ENCODE measurements around the gene KLHDC8A. TPM values are rescaled to one million over a fixed set of nuclear protein-coding genes. Genes with fewer than 3 reads are reported as not detected.
A peak's percentile ranks its signal among the peaks of the same experiment; 100 is the strongest.

Gene KLHDC8A
- total and polyA plus RNA-seq, 2 of the 13 experiments (the other 11 are each of a cell fraction or from before 2014, with no cell fraction given) = not detected

DNA sequence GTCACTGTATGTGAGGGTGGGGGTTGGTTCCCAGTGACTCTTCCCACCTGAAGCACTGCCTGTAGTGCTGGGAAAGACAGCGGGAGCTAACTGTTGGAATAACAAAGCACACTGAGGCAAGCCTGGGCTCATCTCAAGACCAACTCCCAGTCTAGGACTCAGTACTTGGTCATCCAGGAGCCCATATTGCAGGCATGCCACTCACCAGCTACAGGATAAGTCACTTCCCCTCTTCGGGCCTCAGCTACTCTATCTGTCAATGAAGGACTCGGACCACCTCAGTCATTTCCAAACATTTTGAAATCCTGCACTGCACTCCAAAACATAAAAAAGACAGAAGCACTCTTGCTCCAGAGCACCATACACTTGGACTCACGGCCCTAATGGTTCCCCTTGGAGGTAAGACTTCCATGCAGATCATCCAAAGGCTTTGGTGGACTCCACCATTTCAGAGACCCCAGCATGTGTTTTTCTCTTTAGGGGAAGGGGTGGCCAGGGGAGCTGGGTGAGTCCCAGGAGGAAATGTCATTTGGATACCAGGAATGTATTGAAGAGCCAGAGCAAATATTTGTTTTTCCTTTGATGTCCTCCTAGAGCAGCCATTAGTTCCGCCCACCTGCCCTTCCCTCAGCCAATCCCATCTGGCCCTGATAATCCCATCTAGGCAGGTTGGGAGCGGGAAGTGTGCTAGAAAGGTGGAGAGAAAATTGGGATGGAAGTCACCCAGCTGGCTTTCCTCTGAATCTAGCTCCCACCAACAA, 38.3 kb downstream of the KLHDC8A start (continued):
- no peak for TF ChIP-seq ZNF552 (CRISPR knock-in tag; IDR thresholded peaks at IDR 0.05; ENCODE audit: borderline replicate concordance)
- no peak for TF ChIP-seq EEA1 (CRISPR knock-in tag; IDR thresholded peaks at IDR 0.05; ENCODE audit: borderline replicate concordance)
- 0 out of 2 replicates have a peak, but pooled peaks have one; percentile 58 for TF ChIP-seq ZSCAN25 (CRISPR knock-in tag; IDR thresholded peaks at IDR 0.05)
- no peak for TF ChIP-seq ZNF335 (CRISPR knock-in tag; IDR thresholded peaks at IDR 0.05)
- no peak for TF ChIP-seq RFX5 (IDR thresholded peaks at IDR 0.05; ENCODE audit: low read depth, low read length)
- TF ChIP-seq HES4 (CRISPR knock-in tag; IDR thresholded peaks at IDR 0.05; ENCODE audit: borderline replicate concordance) = no peak
- TF ChIP-seq PRMT3 (CRISPR knock-in tag; IDR thresholded peaks at IDR 0.05; ENCODE audit: borderline replicate concordance, low read depth) = no peak
- no peak for TF ChIP-seq ZNF337 (CRISPR knock-in tag; IDR thresholded peaks at IDR 0.05; ENCODE audit: borderline replicate concordance, low read depth)
- TF ChIP-seq ZNF496 (CRISPR knock-in tag; IDR thresholded peaks at IDR 0.05; ENCODE audit: insufficient replicate concordance) = no peak
- TF ChIP-seq, protein P1, sequence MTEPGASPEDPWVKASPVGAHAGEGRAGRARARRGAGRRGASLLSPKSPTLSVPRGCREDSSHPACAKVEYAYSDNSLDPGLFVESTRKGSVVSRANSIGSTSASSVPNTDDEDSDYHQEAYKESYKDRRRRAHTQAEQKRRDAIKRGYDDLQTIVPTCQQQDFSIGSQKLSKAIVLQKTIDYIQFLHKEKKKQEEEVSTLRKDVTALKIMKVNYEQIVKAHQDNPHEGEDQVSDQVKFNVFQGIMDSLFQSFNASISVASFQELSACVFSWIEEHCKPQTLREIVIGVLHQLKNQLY (CRISPR knock-in tag; IDR thresholded peaks at IDR 0.05) = no peak
- TF ChIP-seq, protein P2, sequence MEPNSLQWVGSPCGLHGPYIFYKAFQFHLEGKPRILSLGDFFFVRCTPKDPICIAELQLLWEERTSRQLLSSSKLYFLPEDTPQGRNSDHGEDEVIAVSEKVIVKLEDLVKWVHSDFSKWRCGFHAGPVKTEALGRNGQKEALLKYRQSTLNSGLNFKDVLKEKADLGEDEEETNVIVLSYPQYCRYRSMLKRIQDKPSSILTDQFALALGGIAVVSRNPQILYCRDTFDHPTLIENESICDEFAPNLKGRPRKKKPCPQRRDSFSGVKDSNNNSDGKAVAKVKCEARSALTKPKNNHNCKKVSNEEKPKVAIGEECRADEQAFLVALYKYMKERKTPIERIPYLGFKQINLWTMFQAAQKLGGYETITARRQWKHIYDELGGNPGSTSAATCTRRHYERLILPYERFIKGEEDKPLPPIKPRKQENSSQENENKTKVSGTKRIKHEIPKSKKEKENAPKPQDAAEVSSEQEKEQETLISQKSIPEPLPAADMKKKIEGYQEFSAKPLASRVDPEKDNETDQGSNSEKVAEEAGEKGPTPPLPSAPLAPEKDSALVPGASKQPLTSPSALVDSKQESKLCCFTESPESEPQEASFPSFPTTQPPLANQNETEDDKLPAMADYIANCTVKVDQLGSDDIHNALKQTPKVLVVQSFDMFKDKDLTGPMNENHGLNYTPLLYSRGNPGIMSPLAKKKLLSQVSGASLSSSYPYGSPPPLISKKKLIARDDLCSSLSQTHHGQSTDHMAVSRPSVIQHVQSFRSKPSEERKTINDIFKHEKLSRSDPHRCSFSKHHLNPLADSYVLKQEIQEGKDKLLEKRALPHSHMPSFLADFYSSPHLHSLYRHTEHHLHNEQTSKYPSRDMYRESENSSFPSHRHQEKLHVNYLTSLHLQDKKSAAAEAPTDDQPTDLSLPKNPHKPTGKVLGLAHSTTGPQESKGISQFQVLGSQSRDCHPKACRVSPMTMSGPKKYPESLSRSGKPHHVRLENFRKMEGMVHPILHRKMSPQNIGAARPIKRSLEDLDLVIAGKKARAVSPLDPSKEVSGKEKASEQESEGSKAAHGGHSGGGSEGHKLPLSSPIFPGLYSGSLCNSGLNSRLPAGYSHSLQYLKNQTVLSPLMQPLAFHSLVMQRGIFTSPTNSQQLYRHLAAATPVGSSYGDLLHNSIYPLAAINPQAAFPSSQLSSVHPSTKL (CRISPR knock-in tag; IDR thresholded peaks at IDR 0.05) = peak; percentile 55
- TF ChIP-seq SNAI1 (CRISPR knock-in tag; IDR thresholded peaks at IDR 0.05; ENCODE audit: borderline replicate concordance) = no peak
- no peak for TF ChIP-seq SMC3 (IDR thresholded peaks at IDR 0.05; ENCODE audit: low read length)
- TF ChIP-seq RAD21 (CRISPR knock-in tag; IDR thresholded peaks at IDR 0.05) = no peak
- TF ChIP-seq ZNF749 (CRISPR knock-in tag; IDR thresholded peaks at IDR 0.05; ENCODE audit: borderline replicate concordance) = no peak
- TF ChIP-seq, protein P3, sequence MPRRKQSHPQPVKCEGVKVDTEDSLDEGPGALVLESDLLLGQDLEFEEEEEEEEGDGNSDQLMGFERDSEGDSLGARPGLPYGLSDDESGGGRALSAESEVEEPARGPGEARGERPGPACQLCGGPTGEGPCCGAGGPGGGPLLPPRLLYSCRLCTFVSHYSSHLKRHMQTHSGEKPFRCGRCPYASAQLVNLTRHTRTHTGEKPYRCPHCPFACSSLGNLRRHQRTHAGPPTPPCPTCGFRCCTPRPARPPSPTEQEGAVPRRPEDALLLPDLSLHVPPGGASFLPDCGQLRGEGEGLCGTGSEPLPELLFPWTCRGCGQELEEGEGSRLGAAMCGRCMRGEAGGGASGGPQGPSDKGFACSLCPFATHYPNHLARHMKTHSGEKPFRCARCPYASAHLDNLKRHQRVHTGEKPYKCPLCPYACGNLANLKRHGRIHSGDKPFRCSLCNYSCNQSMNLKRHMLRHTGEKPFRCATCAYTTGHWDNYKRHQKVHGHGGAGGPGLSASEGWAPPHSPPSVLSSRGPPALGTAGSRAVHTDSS (CRISPR knock-in tag; conservative IDR thresholded peaks at IDR 0.05) = no peak
- TF ChIP-seq ZNF10 (CRISPR knock-in tag; IDR thresholded peaks at IDR 0.05; ENCODE audit: borderline replicate concordance, low read depth) = no peak
- no peak for TF ChIP-seq MIXL1 (CRISPR knock-in tag; IDR thresholded peaks at IDR 0.05)
- TF ChIP-seq ZNF773 (CRISPR knock-in tag; IDR thresholded peaks at IDR 0.05; ENCODE audit: borderline replicate concordance) = no peak
- no peak for TF ChIP-seq NFATC3 (CRISPR knock-in tag; IDR thresholded peaks at IDR 0.05)
- peak; percentile 96 for TF ChIP-seq SP5 (CRISPR knock-in tag; IDR thresholded peaks at IDR 0.05; ENCODE audit: borderline replicate concordance, low read depth)
- no peak for TF ChIP-seq ZBTB3 (CRISPR knock-in tag; IDR thresholded peaks at IDR 0.05; ENCODE audit: borderline replicate concordance, low read depth)
- no peak for TF ChIP-seq ZNF782 (CRISPR knock-in tag; IDR thresholded peaks at IDR 0.05; ENCODE audit: borderline replicate concordance)
- TF ChIP-seq NPAS2 (CRISPR knock-in tag; IDR thresholded peaks at IDR 0.05; ENCODE audit: borderline replicate concordance) = no peak
- TF ChIP-seq XRCC5 (optimal IDR thresholded peaks at IDR 0.05; ENCODE audit: low read length) = no peak
- TF ChIP-seq AKAP8 (CRISPR knock-in tag; IDR thresholded peaks at IDR 0.05) = no peak

Data from HepG2 (cell line).